Keratinocyte (primary cell): ENCODE results near the gene GABRD. TPM values are rescaled to one million over a fixed set of nuclear protein-coding genes. Genes with fewer than 3 reads are reported as not detected.

Experiments
- DNase-seq: peaks from one replicate; pipeline ENCODE4 v3.0.0-alpha.2; 2011; ENCODE audit warnings: low read depth, missing footprints, low spot score
- FAIRE-seq: peaks from 2 replicates; lab custom pipeline; 2011; peaks lifted over from hg19 to GRCh38; lab: Jason Lieb, UNC
- H2AFZ ChIP-seq: 2 replicates; pipeline ENCODE4 v1.6.0; 2012; ENCODE audit warnings: low read length, control low read depth, inconsistent platforms; ENCODE audit not compliant: control insufficient read depth
- H3K27ac ChIP-seq: 2 replicates; pipeline ENCODE4 v1.5.1; 2011; ENCODE audit warnings: low read length; ENCODE audit not compliant: control insufficient read depth, insufficient read depth
- H3K27me3 ChIP-seq: 3 replicates; pipeline ENCODE4 v1.6.0; 2011; ENCODE audit warnings: low read length; ENCODE audit not compliant: control insufficient read depth, insufficient read depth; ENCODE audit errors: extremely low read depth
- H3K36me3 ChIP-seq, 2 experiments: 2 replicates in 1 of 2; 3 replicates in 1 of 2; pipeline ENCODE4 v1.5.1; 2011; ENCODE audit warnings: low read length in 2 of 2, mild to moderate bottlenecking in 1 of 2; ENCODE audit not compliant: control insufficient read depth in 2 of 2, insufficient read depth in 2 of 2; ENCODE audit errors: extremely low read depth in 1 of 2
- H3K4me1 ChIP-seq: 3 replicates; pipeline ENCODE4 v1.5.1; 2011; ENCODE audit warnings: low read length; ENCODE audit not compliant: control insufficient read depth, insufficient read depth; ENCODE audit errors: extremely low read depth
- H3K4me2 ChIP-seq: 3 replicates; pipeline ENCODE4 v1.6.0; 2011; ENCODE audit warnings: low read depth, low read length; ENCODE audit not compliant: control insufficient read depth, insufficient read depth; ENCODE audit errors: extremely low read depth
- H3K4me3 ChIP-seq, 3 experiments: fragments of 200-600 bp in 1 of 3; sonication (generic) in 1 of 3; 2 replicates in 2 of 3; 3 replicates in 1 of 3; pipeline ENCODE4 v1.5.1; 2011 to 2016; ENCODE audit warnings: low read length in 3 of 3, mild to moderate bottlenecking in 3 of 3, control low read depth in 2 of 3, inconsistent platforms in 1 of 3, low read depth in 1 of 3, mixed read lengths in 1 of 3, mixed run types in 1 of 3, moderate library complexity in 1 of 3; ENCODE audit not compliant: control insufficient read depth in 2 of 3, insufficient read depth in 2 of 3; ENCODE audit errors: extremely low read depth in 1 of 3
- H3K79me2 ChIP-seq: 2 replicates; pipeline ENCODE4 v1.6.0; 2012; ENCODE audit warnings: low read length; ENCODE audit not compliant: control insufficient read depth, insufficient read depth
- H3K9ac ChIP-seq: 3 replicates; pipeline ENCODE4 v1.6.0; 2011; ENCODE audit warnings: low read length; ENCODE audit not compliant: control insufficient read depth, insufficient read depth; ENCODE audit errors: extremely low read depth
- H3K9me1 ChIP-seq: 3 replicates; pipeline ENCODE4 v1.6.0; 2011; ENCODE audit warnings: low read length; ENCODE audit not compliant: control insufficient read depth, insufficient read depth; ENCODE audit errors: extremely low read depth
- H3K9me3 ChIP-seq: 2 replicates; pipeline ENCODE4 v1.5.1; 2012; ENCODE audit warnings: low read depth, low read length; ENCODE audit not compliant: control insufficient read depth
- H4K20me1 ChIP-seq: 3 replicates; pipeline ENCODE4 v1.6.0; 2011; ENCODE audit warnings: low read length; ENCODE audit not compliant: control insufficient read depth, insufficient read depth; ENCODE audit errors: extremely low read depth
- CTCF ChIP-seq, 3 experiments: IDR thresholded peaks in 1 of 3; conservative IDR thresholded peaks in 1 of 3; optimal IDR thresholded peaks in 1 of 3; 2 replicates in 2 of 3; 3 replicates in 1 of 3; pipeline versions ENCODE3 to v1.5.1; 2011; ENCODE audit warnings: low read length in 3 of 3, mild to moderate bottlenecking in 3 of 3, moderate library complexity in 2 of 3, control low read depth in 1 of 3, inconsistent platforms in 1 of 3; ENCODE audit not compliant: insufficient read depth in 2 of 3; ENCODE audit errors: extremely low read depth in 1 of 3
- EZH2 ChIP-seq: IDR thresholded peaks from one replicate; pipeline ENCODE4 v1.6.1; 2012; ENCODE audit warnings: inconsistent platforms, mild to moderate bottlenecking, low read length, moderate library complexity
- dilution Hi-C: fragments of 300-500 bp; cut with MboI; formaldehyde crosslinking; loops from one replicate; pipeline ENCODE4 v1.7.0; 2020; ENCODE audit warnings: low sequenced_read_pairs; ENCODE audit not compliant: extremely low pct_ligation_motif_present
- polyA plus RNA-seq, 5 experiments: library from polyadenylated mRNA; depleted of rRNA in 3 of 5; stranded (reverse) in 3 of 5; stranded (forward) in 1 of 5; unstranded in 1 of 5; fragments of >200 nt; gene quantifications; 1 replicate in 1 of 5; 2 replicates in 3 of 5; 3 replicates in 1 of 5; pipeline versions ENCODE4 v1.2.1 to v1.2.3, GENCODE V29; 2011 to 2012; ENCODE audit warnings: missing spikeins in 2 of 5, low read depth in 1 of 5, low replicate concordance in 1 of 5

GABRD gene
- polyA plus RNA-seq, 1 donor (not counting 4 experiments of a cell fraction or from before 2014, with no cell fraction given): not detected

GRCh38 chr1:1989102-1989542 lies 30.0 kb upstream of the GABRD start:
- peaks cover 19% of the 10 kb centered on the region for H3K27me3 ChIP-seq
- dilution Hi-C loops: no loop called here
- H2AFZ ChIP-seq: no peak overlapping the region
- no peaks in the 10 kb centered on the region for H3K36me3 ChIP-seq
- no peaks in the 10 kb centered on the region for H3K9me3 ChIP-seq
- no peaks in the 10 kb centered on the region for H3K79me2 ChIP-seq
- TF ChIP-seq EZH2 (no peak), CTCF (optimal IDR thresholded peaks at IDR 0.05 in 1 of 3, IDR thresholded peaks at IDR 0.05 in 1 of 3, conservative IDR thresholded peaks at IDR 0.05 in 1 of 3; ENCODE audit: extremely low read depth in 1 of 3, insufficient read depth in 2 of 3, low read length in 3 of 3) (no peak)
- FAIRE-seq: no peak
- no peak overlapping the region for H3K27ac ChIP-seq
- DNase-seq: no peak
- no peak overlapping the region for H3K4me2 ChIP-seq
- H3K9me1 ChIP-seq: no peaks in the 10 kb centered on the region
- H3K4me3 ChIP-seq: no peak overlapping the region
- no peaks in the 10 kb centered on the region for H4K20me1 ChIP-seq
- H3K9ac ChIP-seq: no peak overlapping the region
- H3K4me1 ChIP-seq: no peaks in the 10 kb centered on the region

- Histone ChIP-seq H3K4me3 (no peak overlapping the region), H4K20me1 (no peaks in the 10 kb centered on the region), H3K9ac (no peak overlapping the region), H2AFZ (no peak overlapping the region), H3K79me2 (no peaks in the 10 kb centered on the region), H3K9me3 (no peaks in the 10 kb centered on the region), H3K4me2 (no peak overlapping the region), H3K27me3 (peaks cover 19% of the 10 kb centered on the region), H3K4me1 (no peaks in the 10 kb centered on the region), H3K36me3 (no peaks in the 10 kb centered on the region), H3K27ac (no peak overlapping the region), H3K9me1 (no peaks in the 10 kb centered on the region)
- dilution Hi-C loops: no loop called here
- DNase-seq: no peak
- no peak for TF ChIP-seq EZH2
- no peak for TF ChIP-seq CTCF (optimal IDR thresholded peaks at IDR 0.05 in 1 of 3, IDR thresholded peaks at IDR 0.05 in 1 of 3, conservative IDR thresholded peaks at IDR 0.05 in 1 of 3; ENCODE audit: extremely low read depth in 1 of 3, insufficient read depth in 2 of 3, low read length in 3 of 3)
- FAIRE-seq: no peak
Measured at GRCh38 chr1:1989789-1990188, 29.4 kb upstream of the GABRD start.
